DMS53 (cell line): ENCODE data around the gene SPEN.
A peak's percentile ranks its signal among the peaks of the same experiment; 100 is the strongest.
"Not testable (repeated sequence)": the region's sequence is repeated elsewhere in the genome, so short reads cannot be mapped to it uniquely, and the experiment has no call there.

Experiments
- DNase-seq: peaks from one replicate; lab custom pipeline; 2025; lab: John Stamatoyannopoulos, UW

The SPEN gene

GRCh38 chr1:15960808-15961207, 113.3 kb downstream of the SPEN start:
- DNase-seq, result no peak

GRCh38 chr1:15961492-15961891, 114.0 kb downstream of the SPEN start:
- DNase-seq, result no peak

- no peak for DNase-seq
Observed at GRCh38 chr1:15962176-15962575, 114.7 kb downstream of the SPEN start.

DNA sequence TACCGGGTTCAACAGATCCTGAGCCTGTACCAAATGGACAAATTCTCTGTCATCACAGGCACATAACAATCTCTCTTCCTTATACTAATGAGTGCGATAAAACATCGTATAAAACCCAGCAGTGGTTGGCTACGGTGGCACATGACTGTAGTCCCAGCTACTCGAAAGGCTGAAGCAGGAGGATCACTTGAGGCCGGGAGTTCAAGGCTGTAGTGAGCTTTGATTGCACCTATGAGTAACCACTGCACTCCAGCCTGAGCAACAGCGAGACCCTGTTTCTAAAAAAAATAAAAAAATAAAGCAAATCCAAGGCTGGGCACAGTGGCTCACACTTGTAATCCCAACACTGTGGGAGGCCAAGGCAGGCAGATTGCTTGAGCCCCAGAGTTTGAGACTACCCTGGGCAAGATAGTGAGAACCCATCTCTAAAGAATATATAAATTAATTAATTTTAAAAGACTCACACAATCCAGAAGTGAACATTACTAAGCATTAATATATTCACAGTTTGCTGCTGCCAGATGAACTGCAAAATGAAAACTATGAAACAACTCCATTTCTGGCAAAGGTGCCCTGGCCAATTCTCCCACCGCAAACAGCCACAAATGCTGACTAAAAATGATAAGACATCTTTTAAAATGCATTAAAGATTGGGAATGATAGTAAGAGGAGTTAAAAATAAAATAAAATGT, 115.3 kb downstream of the SPEN start:
- no peak for DNase-seq

DNA sequence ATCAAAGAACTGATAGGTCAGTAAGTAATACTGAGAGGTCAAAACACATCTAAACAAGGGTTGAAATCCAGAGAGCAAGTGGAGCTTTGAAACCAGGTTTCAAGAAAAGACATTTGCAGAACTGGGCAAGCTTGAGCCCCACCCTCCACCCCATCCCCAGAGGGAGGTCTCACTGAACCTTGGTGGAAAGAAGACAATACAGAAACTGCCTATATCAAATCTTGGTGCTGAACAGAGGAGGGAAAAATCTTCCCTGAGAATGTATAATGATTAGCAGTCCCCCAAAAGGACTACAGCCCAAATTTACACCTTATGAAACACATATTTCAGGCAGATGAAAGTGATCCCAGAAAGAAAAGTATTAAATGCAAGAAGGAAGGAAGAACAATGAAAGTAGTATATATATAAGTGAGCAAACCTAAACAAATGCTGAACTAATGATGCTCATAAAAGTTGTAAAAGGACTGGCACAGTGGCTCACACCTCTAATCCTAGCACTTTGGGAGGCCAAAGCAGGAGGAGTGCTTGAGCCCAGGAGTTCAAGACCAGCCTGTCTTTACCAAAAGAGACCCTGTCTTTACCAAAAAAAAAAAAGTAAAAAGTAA, 116.0 kb downstream of the SPEN start:
- no peak for DNase-seq

GRCh38 chr1:15963968-15964648, 116.6 kb downstream of the SPEN start:
- no peak for DNase-seq

GRCh38 chr1:15965228-15965767, 117.8 kb downstream of the SPEN start:
- DNase-seq, result no peak

DNA sequence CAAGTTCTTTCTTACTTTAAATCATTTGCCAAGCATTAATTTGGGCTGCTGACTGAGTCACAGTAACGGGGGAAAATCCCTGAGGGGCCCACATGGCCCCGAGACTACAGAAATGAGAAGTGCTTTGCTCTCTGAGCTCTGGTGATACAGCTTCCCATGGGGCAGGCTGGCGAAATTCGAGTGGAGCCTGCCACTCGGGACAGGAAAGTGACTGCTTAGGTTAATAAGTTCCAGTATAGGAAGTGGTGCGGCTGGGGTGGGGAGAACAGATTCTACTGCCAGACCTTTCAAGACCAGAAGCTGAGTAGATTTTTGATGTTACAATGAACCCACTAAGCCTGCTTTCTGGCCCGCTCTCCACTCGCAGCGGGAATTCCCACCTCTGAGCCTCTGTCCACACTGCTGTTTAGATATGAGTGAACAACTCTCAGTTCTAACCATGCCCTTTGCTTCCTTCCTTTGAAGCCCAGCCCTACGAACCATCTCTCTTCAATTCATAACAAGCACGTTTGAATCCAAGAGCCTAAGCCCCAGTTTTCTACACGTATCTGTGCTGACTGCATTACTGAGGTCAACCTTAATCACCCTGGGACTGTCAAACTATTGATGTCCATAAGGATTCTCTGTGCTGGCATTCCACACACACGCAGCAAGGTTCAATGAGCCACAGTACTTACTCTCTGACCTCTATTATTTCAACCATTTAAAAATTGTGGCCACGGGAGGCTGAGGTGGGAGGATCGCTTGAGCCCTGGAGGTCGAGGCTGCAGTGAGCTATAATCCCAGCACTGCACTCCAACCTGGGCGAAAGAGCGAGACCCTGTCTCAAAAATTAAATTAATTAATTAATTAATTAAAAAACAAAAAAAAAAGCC, 118.8 kb downstream of the SPEN start:
- no peak for DNase-seq

DNA sequence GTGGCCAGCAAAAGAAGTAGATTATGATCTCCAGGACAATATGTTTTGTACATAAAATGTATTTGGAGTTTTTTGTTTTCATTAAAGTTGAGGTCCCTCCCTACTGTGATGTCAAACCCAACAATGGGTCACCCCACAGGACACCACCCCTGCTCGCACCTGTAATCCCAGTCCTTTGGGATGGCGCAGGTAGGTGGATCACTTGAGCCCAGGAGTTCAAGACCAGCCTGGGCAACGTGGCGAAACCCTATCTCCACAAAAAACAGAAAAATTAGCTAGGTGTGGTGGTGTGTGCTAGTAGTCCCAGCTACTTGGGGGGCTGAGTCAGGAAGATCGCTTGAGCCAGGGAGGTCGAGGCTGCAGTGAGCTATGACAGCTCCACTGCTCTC, 119.4 kb downstream of the SPEN start:
- no peak for DNase-seq

DNA sequence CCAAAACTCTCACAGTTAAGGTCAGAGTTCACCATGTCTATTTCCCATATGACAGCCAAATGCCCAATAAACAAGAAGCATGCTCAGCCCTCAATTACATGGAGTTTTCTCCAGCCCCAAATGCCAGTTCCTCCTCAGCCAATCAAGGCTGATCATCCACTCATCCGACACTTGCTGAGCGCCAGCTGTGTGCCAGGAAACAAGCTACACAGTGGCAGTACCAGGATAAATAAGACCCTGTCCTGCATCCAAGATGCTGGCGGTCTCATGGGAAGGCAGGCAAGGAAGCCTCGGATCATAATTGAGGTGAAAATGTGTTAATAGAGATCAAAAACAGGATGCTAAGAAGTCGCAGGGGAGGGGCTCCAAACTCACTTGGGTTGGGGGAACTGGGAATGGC, 120.7 kb downstream of the SPEN start:
- no peak for DNase-seq

- DNase-seq, result no peak
Observed at GRCh38 chr1:15969321-15969880, 121.9 kb downstream of the SPEN start.

- no peak for DNase-seq
Observed at GRCh38 chr1:15970911-15971310, 123.4 kb downstream of the SPEN start.

DNA sequence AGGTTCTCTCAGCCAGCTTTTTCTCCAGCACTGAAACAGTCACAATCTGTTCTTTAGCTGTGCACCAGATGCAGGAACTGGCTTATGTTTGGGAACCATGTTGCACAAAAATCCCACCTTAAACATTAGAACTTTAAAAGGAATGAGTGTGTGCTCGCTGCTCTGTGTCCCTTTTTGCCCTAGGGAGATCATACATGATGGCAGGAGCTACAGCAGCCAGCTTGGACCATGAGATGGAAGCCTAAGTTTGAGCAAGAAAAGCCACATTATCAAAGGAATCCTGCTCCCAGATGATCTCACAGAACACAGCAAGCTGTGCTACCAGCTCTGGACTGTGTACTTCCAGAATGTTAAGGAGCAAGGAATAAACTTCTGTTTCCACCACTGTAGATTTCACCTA, 124.9 kb downstream of the SPEN start:
- DNase-seq, result no peak

GRCh38 chr1:15973772-15974171, 126.3 kb downstream of the SPEN start:
- DNase-seq, result no peak

DNA sequence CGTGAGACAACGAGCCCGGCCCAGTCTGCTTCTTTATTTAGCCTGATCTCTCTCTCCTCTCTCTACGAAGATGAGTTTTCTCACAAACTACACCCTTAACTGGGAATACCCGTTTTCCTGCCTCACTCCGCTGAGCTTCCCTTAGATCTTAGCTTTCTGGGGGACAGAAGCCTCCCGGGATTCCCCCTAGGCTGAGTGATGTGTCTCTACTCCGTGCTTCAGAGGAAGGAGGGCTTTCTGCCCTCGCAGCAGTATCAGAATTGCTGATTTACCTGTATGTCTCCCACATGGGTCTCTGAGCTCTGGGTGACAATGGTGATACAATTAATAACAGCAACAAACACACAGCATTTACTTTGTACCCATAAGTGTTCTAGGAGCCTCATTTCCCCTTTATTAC, 127.3 kb downstream of the SPEN start:
- no peak for DNase-seq

GRCh38 chr1:15975358-15975804, 127.9 kb downstream of the SPEN start:
- peak; percentile 65 for DNase-seq

DNA sequence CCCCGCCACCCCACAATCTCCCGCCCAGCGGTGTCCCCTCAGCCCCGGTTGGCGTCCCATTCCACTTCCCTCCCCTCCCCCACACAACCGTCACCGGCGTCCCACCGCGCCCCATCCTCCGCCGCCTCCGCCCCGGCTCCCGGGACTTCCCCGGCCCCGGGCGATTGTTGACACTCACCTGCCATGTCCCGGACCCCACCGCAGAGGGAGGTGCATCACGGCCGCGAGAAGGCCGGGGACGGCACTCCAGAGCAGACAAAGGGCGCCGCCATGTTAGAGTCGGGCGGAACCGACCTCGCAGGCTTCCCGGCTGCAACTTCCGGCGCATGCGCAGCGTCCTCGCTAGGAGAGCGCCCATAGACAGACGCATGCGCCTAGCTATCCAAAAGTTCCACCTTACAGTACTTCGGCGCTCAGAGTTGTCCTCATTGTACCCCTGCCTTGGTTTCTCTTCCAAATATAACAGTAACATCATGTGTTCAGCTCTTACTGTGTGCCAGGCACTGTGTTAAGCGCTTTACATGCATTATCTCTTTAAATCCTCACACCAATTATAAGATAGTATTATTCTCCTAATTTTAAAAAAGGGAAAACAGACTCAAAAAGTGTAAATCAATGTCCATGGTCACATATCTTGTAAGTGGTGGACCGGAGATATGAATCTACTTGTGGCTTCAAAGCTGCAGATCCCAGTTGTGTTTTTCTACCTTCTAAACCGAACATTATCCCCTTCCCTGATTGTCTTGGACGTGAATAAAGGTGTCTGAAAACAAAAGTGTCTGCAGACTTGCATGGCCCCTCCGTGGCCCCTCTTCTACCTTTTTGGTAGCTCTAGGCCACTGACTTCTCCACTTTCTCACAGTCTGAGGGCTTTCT, 128.5 kb downstream of the SPEN start, which contains the start of gene ZBTB17:
ZBTB17 (minus strand) TSS at position 297 of the 876 bp plus-strand sequence. CDS start 27,606 bp downstream, outside the sequence.
- peak; percentile 97 for DNase-seq

- DNase-seq, result not testable (repeated sequence)
Observed at GRCh38 chr1:15977947-15978346, 130.4 kb downstream of the SPEN start.

- DNase-seq, result no peak
Observed at GRCh38 chr1:15981679-15982078, 134.2 kb downstream of the SPEN start.

DNA sequence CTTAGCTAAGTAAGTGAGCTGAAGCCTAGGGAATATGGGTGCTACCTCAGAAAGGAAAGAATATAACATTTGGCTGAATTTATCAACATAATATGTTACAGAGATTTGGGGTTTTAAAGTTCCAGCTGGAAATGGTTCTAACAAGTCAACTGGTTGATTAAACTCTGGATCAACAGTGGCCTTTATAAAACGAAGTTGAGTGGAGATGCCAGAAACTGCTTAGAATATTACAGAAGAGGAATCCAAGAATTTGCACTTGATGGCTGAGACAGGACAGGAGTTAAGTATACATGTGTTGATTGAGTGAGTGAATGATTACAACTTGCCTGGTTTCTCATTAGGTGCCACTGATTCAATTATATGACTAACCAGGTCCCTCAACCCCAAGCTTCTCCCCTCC, 135.8 kb downstream of the SPEN start:
- no peak for DNase-seq
